Left forelimb (tissue), 1 donor: ENCODE measurements around the gene PYGO1.
"Not testable (repeated sequence)": the region's sequence is repeated elsewhere in the genome, so short reads cannot be mapped to it uniquely, and the experiment has no call there.

Experiments used
- DNase-seq: peaks from one replicate; pipeline ENCODE4 v3.0.0-alpha.2; 2018; ENCODE audit warnings: low spot score

PYGO1 gene

GRCh38 chr15:55564347-55565145, 23.6 kb downstream of the PYGO1 start:
- DNase-seq, result no peak

GRCh38 chr15:55562601-55563000, 25.5 kb downstream of the PYGO1 start:
- no peak for DNase-seq

- no peak for DNase-seq
Observed at GRCh38 chr15:55555089-55555488, 33.1 kb downstream of the PYGO1 start.

GRCh38 chr15:55552926-55553325, 35.2 kb downstream of the PYGO1 start:
- no peak for DNase-seq

GRCh38 chr15:55552451-55552850, 35.7 kb downstream of the PYGO1 start:
- no peak for DNase-seq

GRCh38 chr15:55549305-55549704, 38.8 kb downstream of the PYGO1 start:
- DNase-seq, result no peak

GRCh38 chr15:55546718-55547117, 41.4 kb downstream of the PYGO1 start:
- no peak for DNase-seq

GRCh38 chr15:55535436-55535835, 52.7 kb downstream of the PYGO1 start:
- no peak for DNase-seq

- DNase-seq, result no peak
Observed at GRCh38 chr15:55532944-55533343, 55.2 kb downstream of the PYGO1 start.

GRCh38 chr15:55530861-55531313, 57.3 kb downstream of the PYGO1 start:
- DNase-seq, result no peak

GRCh38 chr15:55528812-55529211, 59.3 kb downstream of the PYGO1 start:
- DNase-seq, result no peak

- DNase-seq, result no peak
Observed at GRCh38 chr15:55527150-55527549, 61.0 kb downstream of the PYGO1 start.

GRCh38 chr15:55526559-55527036, 61.5 kb downstream of the PYGO1 start:
- DNase-seq, result no peak

GRCh38 chr15:55522742-55523450, 65.2 kb downstream of the PYGO1 start:
- DNase-seq, result no peak

- DNase-seq, result no peak
Observed at GRCh38 chr15:55518641-55519040, 69.5 kb downstream of the PYGO1 start.

- DNase-seq, result no peak
Observed at GRCh38 chr15:55518009-55518408, 70.1 kb downstream of the PYGO1 start.

GRCh38 chr15:55515991-55516776, 72.0 kb downstream of the PYGO1 start:
- no peak for DNase-seq

- DNase-seq, result no peak
Observed at GRCh38 chr15:55515491-55515890, 72.7 kb downstream of the PYGO1 start.

- no peak for DNase-seq
Observed at GRCh38 chr15:55514414-55514850, 73.7 kb downstream of the PYGO1 start.

- DNase-seq, result not testable (repeated sequence)
Observed at GRCh38 chr15:55513621-55514413, 74.3 kb downstream of the PYGO1 start.

- DNase-seq, result no peak
Observed at GRCh38 chr15:55513152-55513551, 75.0 kb downstream of the PYGO1 start.

GRCh38 chr15:55507567-55507966, 80.6 kb downstream of the PYGO1 start:
- DNase-seq, result no peak
